ENCODE data around the gene MAD1L1. TPM values are rescaled to one million over a fixed set of nuclear protein-coding genes. Genes with fewer than 3 reads are reported as not detected.

Gene MAD1L1
- total RNA-seq, 4 donors from 2014 or later, result 60.3 to 149 (median 73.7) TPM

- Histone ChIP-seq H3K27ac (no peak overlapping the region), H3K4me1 (peaks cover 0 to 11% (median 0%) of the 10 kb centered on the region in 4 donors), H3K4me3 (no peak overlapping the region), H3K9me3 (no peaks in the 10 kb centered on the region), H3K36me3 (peaks cover 0 to 13% (median 0%) of the 10 kb centered on the region in 3 donors), H3K27me3 (no peaks in the 10 kb centered on the region)
- no peak for DNase-seq (ENCODE audit: low spot score in 2 of 2)
- WGBS, 2 donors, result 95 to 99% methylated on average over 9 to 10 of the region's 11 CpGs
- no peak for TF ChIP-seq POLR2A (IDR thresholded peaks at IDR 0.05)
Observed at GRCh38 chr7:1995426-1995825, 237.3 kb downstream of the MAD1L1 start.

- peaks cover 0 to 14% (median 0%) of the 10 kb centered on the region in 4 donors for H3K4me1 ChIP-seq
- no peaks in the 10 kb centered on the region for H3K9me3 ChIP-seq
- DNase-seq (ENCODE audit: low spot score in 2 of 2), result no peak
- H3K27me3 ChIP-seq, result no peaks in the 10 kb centered on the region
- H3K27ac ChIP-seq, result no peak overlapping the region
- TF ChIP-seq POLR2A (IDR thresholded peaks at IDR 0.05) (no peak), EP300 (IDR thresholded peaks at IDR 0.05) (no peak), CTCF (IDR thresholded peaks at IDR 0.05) (no peak)
- WGBS, 2 donors, result 83 to 91% methylated on average over 10 to 12 of the region's 13 CpGs
- no peak overlapping the region for H3K4me3 ChIP-seq
- H3K36me3 ChIP-seq, result peaks cover 0 to 12% (median 0%) of the 10 kb centered on the region in 3 donors
Observed at GRCh38 chr7:1994931-1995330, 237.8 kb downstream of the MAD1L1 start.

GRCh38 chr7:1993776-1994740, 238.7 kb downstream of the MAD1L1 start:
- Histone ChIP-seq H3K4me1 (peaks cover 0 to 14% (median 0%) of the 10 kb centered on the region in 4 donors), H3K27ac (no peak overlapping the region), H3K4me3 (no peak overlapping the region), H3K9me3 (no peaks in the 10 kb centered on the region), H3K27me3 (no peaks in the 10 kb centered on the region), H3K36me3 (peaks cover 0 to 12% (median 0%) of the 10 kb centered on the region in 3 donors)
- TF ChIP-seq CTCF (IDR thresholded peaks at IDR 0.05) (no peak), POLR2A (IDR thresholded peaks at IDR 0.05) (no peak), EP300 (IDR thresholded peaks at IDR 0.05) (no peak)
- DNase-seq (ENCODE audit: low spot score in 2 of 2), result no peak
- WGBS, 2 donors, result 77 to 80% methylated on average over 26 of the region's 27 CpGs

DNA sequence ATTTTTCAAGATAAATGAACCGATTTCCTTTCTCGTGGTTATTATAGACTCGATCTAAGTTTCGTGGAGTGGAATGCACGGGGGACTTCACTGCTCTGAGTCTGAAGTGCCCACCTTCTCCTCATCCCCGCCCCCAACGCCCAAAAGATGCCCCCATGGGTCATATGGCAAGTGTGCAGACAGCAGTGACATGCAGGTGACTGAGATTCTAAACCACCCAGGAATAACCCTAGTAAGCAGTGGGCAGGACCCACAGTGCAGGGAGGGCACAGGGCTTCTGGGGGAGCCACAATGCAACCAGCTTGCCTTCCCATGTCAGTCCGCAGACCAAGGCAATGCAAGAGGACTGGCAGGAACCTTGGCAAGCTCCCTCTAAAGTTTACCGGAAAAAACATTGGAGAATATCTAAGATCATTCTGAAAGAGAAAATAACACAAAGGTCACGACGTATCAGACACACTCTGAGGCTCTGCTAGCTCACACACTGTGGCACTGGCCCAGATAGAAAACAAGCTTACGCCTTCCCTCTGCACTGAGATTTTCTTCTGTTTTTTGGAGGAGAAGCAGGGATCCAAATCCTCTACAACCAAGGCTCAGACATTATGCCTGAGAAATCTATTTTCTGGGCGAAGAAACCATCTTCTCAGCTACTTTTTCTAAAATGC, 239.6 kb downstream of the MAD1L1 start:
- 84% methylated on average over 13 of the region's 13 CpGs for WGBS, 2 donors
- Histone ChIP-seq H3K27me3 (no peaks in the 10 kb centered on the region), H3K4me1 (peaks cover 0 to 14% (median 0%) of the 10 kb centered on the region in 4 donors), H3K36me3 (peaks cover 0 to 12% (median 0%) of the 10 kb centered on the region in 3 donors), H3K4me3 (no peak overlapping the region), H3K9me3 (no peaks in the 10 kb centered on the region), H3K27ac (no peak overlapping the region)
- no peak for DNase-seq (ENCODE audit: low spot score in 2 of 2)
- no peak for TF ChIP-seq EP300 (IDR thresholded peaks at IDR 0.05)
- TF ChIP-seq CTCF (IDR thresholded peaks at IDR 0.05), result no peak

- no peaks in the 10 kb centered on the region for H3K27me3 ChIP-seq
- WGBS, 2 donors, result 89 to 94% methylated on average over 6 of the region's 6 CpGs
- no peaks in the 10 kb centered on the region for H3K9me3 ChIP-seq
- DNase-seq (ENCODE audit: low spot score in 2 of 2), result no peak
- H3K27ac ChIP-seq, result no peak overlapping the region
- peaks cover 0 to 12% (median 0%) of the 10 kb centered on the region in 3 donors for H3K36me3 ChIP-seq
- TF ChIP-seq CTCF (IDR thresholded peaks at IDR 0.05), result no peak
- no peak for TF ChIP-seq EP300 (IDR thresholded peaks at IDR 0.05)
- no peak for TF ChIP-seq POLR2A (IDR thresholded peaks at IDR 0.05)
- peaks cover 0 to 14% (median 0%) of the 10 kb centered on the region in 4 donors for H3K4me1 ChIP-seq
- no peak overlapping the region for H3K4me3 ChIP-seq
Observed at GRCh38 chr7:1992554-1992953, 240.2 kb downstream of the MAD1L1 start.
